HG03103 (cell line): Measurements from ENCODE around the gene GKN1.

Experiments
- ATAC-seq: cut with Tn5 transposase; IDR thresholded peaks from one replicate; pipeline ENCODE4 v1.9.1; 2021; ENCODE audit warnings: low read depth; ENCODE audit not compliant: unreplicated experiment

GKN1 gene, protein sequence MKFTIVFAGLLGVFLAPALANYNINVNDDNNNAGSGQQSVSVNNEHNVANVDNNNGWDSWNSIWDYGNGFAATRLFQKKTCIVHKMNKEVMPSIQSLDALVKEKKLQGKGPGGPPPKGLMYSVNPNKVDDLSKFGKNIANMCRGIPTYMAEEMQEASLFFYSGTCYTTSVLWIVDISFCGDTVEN

GRCh38 chr2:68974251-68974650 is at the start of gene GKN1:
Gene GKN1 (plus strand): TSS chr2:68974636. CDS start chr2:68974678, 42 bp downstream.
- ATAC-seq = no peak

GRCh38 chr2:68925295-68925896 is 49.0 kb upstream of the GKN1 start:
- no peak for ATAC-seq

DNA sequence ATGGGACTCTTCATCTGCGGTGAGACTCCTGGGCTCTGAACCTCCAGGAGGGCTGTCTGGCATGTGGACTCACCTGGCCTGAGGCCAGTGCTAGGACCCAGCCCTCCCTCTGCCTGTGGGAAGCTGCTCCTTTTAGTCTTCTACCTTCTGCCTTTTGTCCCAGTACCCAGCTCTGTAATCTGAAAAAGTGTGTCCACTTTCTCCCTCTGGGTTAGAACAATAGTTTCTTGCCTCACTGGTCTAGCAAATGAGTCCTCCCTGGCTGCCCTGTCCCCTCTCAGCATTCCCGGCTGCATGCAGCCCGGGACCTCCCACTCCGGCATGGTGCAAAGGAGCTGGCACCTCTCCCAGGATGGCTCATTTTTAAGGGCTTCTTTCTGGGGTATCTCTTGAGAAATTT is 47.6 kb upstream of the GKN1 start:
- no peak for ATAC-seq

DNA sequence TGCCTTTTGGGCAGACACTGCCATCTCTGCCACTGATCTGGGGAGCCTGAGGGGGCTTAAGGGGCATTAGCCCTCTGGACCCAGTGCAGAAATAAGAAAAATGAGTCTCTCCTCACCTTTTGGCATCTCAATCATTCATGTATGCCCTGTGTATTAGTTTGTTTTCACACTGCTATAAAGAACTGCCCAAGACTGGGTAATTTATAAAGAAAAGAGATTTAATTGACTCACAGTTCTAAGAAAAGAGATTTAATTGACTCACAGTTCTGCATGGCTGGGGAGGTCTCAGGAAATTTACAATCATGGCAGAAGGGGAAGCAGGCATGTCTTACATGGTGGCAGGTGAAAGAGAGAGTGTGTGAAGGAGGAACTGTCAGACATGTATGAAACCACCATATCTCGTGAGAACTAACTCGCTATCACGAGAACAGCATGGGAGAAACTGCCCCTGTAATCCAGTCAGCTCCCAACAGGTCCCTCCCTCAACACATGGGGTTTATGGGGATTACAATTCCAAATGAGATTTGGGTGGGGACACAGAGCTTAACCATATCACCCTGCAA is 43.2 kb upstream of the GKN1 start:
- ATAC-seq = no peak

- no peak for ATAC-seq
Observed at GRCh38 chr2:68931799-68932198, 42.6 kb upstream of the GKN1 start.

- ATAC-seq = no peak
Observed at GRCh38 chr2:68932402-68932801, 42.0 kb upstream of the GKN1 start.

- ATAC-seq = no peak
Observed at GRCh38 chr2:68934021-68934420, 40.4 kb upstream of the GKN1 start.

GRCh38 chr2:68935471-68935870 is 39.0 kb upstream of the GKN1 start:
- no peak for ATAC-seq

DNA sequence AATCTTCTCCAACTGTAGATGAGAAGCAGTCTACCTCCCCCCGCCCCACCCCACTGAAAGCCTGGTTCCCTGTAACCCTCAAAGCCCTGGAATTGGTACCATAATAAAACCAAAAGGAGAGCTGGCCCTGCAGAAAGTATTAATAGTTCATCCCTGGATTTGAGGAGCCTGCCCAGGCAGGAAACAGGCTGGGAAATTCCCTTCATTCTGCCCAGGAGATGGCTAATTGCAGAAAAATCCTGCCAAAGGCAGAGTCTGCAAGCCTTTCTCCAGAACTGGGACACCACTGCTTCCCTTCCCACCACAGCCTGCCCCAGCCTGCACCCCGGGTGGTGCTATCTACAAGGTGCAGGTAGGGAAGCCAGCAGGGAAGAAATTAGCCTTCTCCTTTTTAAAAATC is 38.0 kb upstream of the GKN1 start:
- ATAC-seq = no peak

GRCh38 chr2:68936889-68937288 is 37.5 kb upstream of the GKN1 start:
- no peak for ATAC-seq

- ATAC-seq = no peak
Observed at GRCh38 chr2:68937346-68938055, 36.9 kb upstream of the GKN1 start.

GRCh38 chr2:68938938-68939337 is 35.5 kb upstream of the GKN1 start:
- no peak for ATAC-seq

DNA sequence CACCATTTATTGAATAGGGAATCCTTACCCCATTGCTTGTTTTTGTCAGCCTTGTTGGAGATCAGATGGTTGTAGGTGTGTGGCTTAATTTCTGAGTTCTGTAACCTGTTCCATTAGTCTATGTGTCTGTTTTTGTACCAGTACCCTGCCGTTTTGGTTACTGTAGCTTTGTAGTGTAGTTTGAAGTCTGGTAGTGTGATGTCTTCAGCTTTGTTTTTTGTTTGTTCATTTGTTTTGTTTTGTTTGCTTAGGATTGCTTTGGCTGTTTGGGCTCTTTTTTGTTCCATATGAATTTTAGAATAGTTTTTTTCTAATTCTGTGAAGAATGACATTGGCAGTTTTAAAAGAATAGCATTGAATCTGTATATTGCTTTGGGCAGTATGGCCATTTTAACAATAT is 34.5 kb upstream of the GKN1 start:
- no peak for ATAC-seq

- no peak for ATAC-seq
Observed at GRCh38 chr2:68940369-68940768, 34.1 kb upstream of the GKN1 start.

- no peak for ATAC-seq
Observed at GRCh38 chr2:68942827-68943226, 31.6 kb upstream of the GKN1 start.

- ATAC-seq = no peak
Observed at GRCh38 chr2:68943581-68944568, 30.6 kb upstream of the GKN1 start.

DNA sequence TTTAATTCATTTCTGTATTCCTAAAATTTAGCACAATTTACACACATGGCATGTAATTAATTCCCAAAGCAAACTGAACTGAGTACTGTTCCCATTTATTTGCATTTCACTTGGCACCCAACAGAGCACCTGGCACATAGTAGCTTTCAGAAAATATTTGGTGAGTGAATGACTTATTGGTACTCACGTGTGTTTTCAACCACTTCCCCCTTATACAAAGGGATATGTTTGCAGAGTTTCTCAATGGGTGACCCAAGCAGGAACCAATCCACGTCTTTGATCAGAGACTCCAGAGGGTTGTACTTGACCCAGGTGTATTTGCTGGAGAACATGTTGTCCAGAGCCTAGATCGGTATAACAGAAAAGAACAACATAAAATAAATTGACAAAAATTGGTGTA is 28.3 kb upstream of the GKN1 start:
- ATAC-seq = no peak

DNA sequence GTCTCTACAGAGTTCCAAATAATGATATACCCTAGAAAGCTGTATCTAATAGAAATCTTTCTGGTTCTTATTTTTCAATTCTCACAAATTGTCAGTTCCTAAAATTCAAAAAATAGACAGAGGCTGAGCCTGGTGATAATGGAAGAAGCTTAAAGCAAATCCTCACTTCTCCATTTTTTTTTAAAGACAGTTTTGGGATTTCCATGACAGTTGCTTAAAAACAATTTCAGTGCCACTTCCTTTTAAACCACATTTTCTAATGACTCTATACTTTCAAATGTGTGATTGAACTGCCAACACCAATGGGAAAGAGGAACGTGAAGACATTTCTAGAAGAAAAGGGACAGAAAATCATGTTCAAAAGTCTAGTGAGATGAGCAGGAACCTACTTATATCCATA is 25.7 kb upstream of the GKN1 start:
- ATAC-seq = no peak

- ATAC-seq = no peak
Observed at GRCh38 chr2:68951899-68952298, 22.5 kb upstream of the GKN1 start.

DNA sequence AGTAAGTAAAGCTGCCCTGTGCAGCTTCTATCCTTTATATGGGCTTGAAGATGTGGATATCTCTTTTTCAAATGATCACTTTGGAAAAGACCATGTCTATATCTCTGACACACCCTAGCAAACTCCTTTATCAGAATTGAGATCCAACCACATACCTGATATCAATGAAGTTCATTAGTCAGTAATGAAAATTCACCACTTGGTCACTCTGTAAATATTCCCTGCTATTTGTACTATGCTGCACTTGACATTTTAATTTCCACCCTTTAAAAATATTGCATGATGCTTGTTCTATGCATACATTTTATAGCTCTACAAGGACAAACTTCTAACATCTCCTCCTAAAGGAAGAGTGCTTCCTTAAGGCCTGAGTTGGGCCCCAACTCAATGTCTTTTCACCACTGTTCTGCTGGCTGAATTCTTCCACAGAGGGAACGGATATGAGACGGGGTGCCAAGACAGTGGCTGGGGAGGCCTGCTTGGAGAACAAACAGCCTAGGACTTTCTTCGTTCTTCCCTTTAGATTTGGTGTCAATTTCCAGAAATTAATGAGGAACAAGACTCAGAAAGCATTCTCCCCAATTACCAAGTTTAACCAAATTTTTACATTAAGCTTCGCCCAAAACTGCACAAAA is 21.4 kb upstream of the GKN1 start, which contains the start of gene GKN2:
TSS of gene GKN2 (minus strand) at position 7 of the 635 bp plus-strand sequence. CDS start 32 bp downstream, outside the sequence.
- no peak for ATAC-seq
